ENCODE results near the gene CPXM2.

DNA sequence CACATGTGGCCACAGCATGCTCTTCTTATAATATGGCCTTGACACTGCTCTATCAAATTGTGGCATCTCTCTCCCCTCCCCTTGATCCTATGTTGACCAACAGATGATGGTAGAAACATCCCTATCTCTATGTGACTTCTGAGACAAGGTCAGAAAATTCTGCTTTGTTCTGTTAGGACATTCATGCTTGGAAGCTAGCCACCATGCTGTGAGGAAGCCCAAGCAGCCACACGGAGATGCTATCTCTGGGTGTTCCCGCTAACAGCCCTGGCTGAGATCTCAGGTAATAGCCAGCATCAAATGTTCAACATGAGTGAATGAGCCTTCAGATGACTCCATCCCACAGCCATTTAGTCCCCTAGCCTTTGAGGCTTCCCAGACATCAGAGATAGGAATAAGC is 36.8 kb upstream of the CPXM2 start:
- TF ChIP-seq POLR2AphosphoS5 (IDR thresholded peaks at IDR 0.05; ENCODE audit: low read depth, low read length): no peak
- TF ChIP-seq POU2F2 (IDR thresholded peaks at IDR 0.05; ENCODE audit: low read depth, low read length): no peak
